ENCODE data around the gene PDE4D. TPM values are rescaled to one million over a fixed set of nuclear protein-coding genes. Genes with fewer than 3 reads are reported as not detected.

The PDE4D gene
- total RNA-seq, 1 donor from 2014 or later, result 13.2 TPM

- Mint-ChIP-seq H3K27me3 (ENCODE audit: unreplicated experiment) (peaks cover 2% of the 10 kb centered on the region), H3K9me3 (ENCODE audit: unreplicated experiment) (no peaks in the 10 kb centered on the region), H3K27ac (ENCODE audit: unreplicated experiment) (peak overlapping the region; percentile 10), H3K4me1 (ENCODE audit: low read depth, unreplicated experiment) (peaks cover 12% of the 10 kb centered on the region), H3K36me3 (ENCODE audit: unreplicated experiment) (no peaks in the 10 kb centered on the region), H3K4me3 (ENCODE audit: unreplicated experiment) (no peak overlapping the region)
- DNase-seq, result no peak
- no peak for TF ChIP-seq CTCF (IDR thresholded peaks at IDR 0.05; ENCODE audit: partially characterized antibody, unreplicated experiment)
Measured at GRCh38 chr5:59685793-59686192, 207.7 kb downstream of the PDE4D start.

GRCh38 chr5:59685191-59685530 lies 208.4 kb downstream of the PDE4D start:
- H3K27me3 Mint-ChIP-seq (ENCODE audit: unreplicated experiment), result peaks cover 2% of the 10 kb centered on the region
- no peak overlapping the region for H3K4me3 Mint-ChIP-seq (ENCODE audit: unreplicated experiment)
- no peaks in the 10 kb centered on the region for H3K9me3 Mint-ChIP-seq (ENCODE audit: unreplicated experiment)
- peaks cover 12% of the 10 kb centered on the region for H3K4me1 Mint-ChIP-seq (ENCODE audit: low read depth, unreplicated experiment)
- H3K36me3 Mint-ChIP-seq (ENCODE audit: unreplicated experiment), result no peaks in the 10 kb centered on the region
- no peak for TF ChIP-seq CTCF (IDR thresholded peaks at IDR 0.05; ENCODE audit: partially characterized antibody, unreplicated experiment)
- H3K27ac Mint-ChIP-seq (ENCODE audit: unreplicated experiment), result no peak overlapping the region
- DNase-seq, result no peak

GRCh38 chr5:59684388-59685190 lies 208.9 kb downstream of the PDE4D start:
- Mint-ChIP-seq H3K27ac (ENCODE audit: unreplicated experiment) (no peak overlapping the region), H3K36me3 (ENCODE audit: unreplicated experiment) (no peaks in the 10 kb centered on the region), H3K27me3 (ENCODE audit: unreplicated experiment) (peaks cover 2% of the 10 kb centered on the region), H3K9me3 (ENCODE audit: unreplicated experiment) (no peaks in the 10 kb centered on the region), H3K4me3 (ENCODE audit: unreplicated experiment) (no peak overlapping the region), H3K4me1 (ENCODE audit: low read depth, unreplicated experiment) (peaks cover 12% of the 10 kb centered on the region)
- no peak for DNase-seq
- TF ChIP-seq CTCF (IDR thresholded peaks at IDR 0.05; ENCODE audit: partially characterized antibody, unreplicated experiment), result no peak

- Mint-ChIP-seq H3K9me3 (ENCODE audit: unreplicated experiment) (no peaks in the 10 kb centered on the region), H3K36me3 (ENCODE audit: unreplicated experiment) (no peaks in the 10 kb centered on the region), H3K4me1 (ENCODE audit: low read depth, unreplicated experiment) (peaks cover 10% of the 10 kb centered on the region), H3K4me3 (ENCODE audit: unreplicated experiment) (no peak overlapping the region), H3K27me3 (ENCODE audit: unreplicated experiment) (peaks cover 2% of the 10 kb centered on the region), H3K27ac (ENCODE audit: unreplicated experiment) (no peak overlapping the region)
- no peak for TF ChIP-seq CTCF (IDR thresholded peaks at IDR 0.05; ENCODE audit: partially characterized antibody, unreplicated experiment)
- DNase-seq, result no peak
Measured at GRCh38 chr5:59683311-59683710, 210.2 kb downstream of the PDE4D start.

- no peak overlapping the region for H3K27ac Mint-ChIP-seq (ENCODE audit: unreplicated experiment)
- H3K27me3 Mint-ChIP-seq (ENCODE audit: unreplicated experiment), result no peaks in the 10 kb centered on the region
- no peak overlapping the region for H3K4me3 Mint-ChIP-seq (ENCODE audit: unreplicated experiment)
- no peak for TF ChIP-seq CTCF (IDR thresholded peaks at IDR 0.05; ENCODE audit: partially characterized antibody, unreplicated experiment)
- no peaks in the 10 kb centered on the region for H3K36me3 Mint-ChIP-seq (ENCODE audit: unreplicated experiment)
- no peak for DNase-seq
- H3K9me3 Mint-ChIP-seq (ENCODE audit: unreplicated experiment), result no peaks in the 10 kb centered on the region
- peaks cover 6% of the 10 kb centered on the region for H3K4me1 Mint-ChIP-seq (ENCODE audit: low read depth, unreplicated experiment)
Measured at GRCh38 chr5:59682542-59682941, 211.0 kb downstream of the PDE4D start.
